ENCODE data around the gene MYL9. TPM values are rescaled to one million over a fixed set of nuclear protein-coding genes. Genes with fewer than 3 reads are reported as not detected.
A peak's percentile ranks its signal among the peaks of the same experiment; 100 is the strongest.

Gene MYL9
- total RNA-seq, 2 experiments from 2014 or later = not detected

- peak overlapping the region; percentile 70 for H3K4me2 ChIP-seq (ENCODE audit: low read length)
- intact Hi-C loops (cut with micrococcal nuclease; ENCODE audit: unreplicated experiment) = no loop called here
- DNase-seq (ENCODE audit: low spot score) = no peak
- TF ChIP-seq EZH2phosphoT487 (IDR thresholded peaks at IDR 0.05; ENCODE audit: borderline replicate concordance, low read depth, low read length) (no peak), CTCF (conservative IDR thresholded peaks at IDR 0.05; ENCODE audit: low read length) (no peak)
- no peaks in the 10 kb centered on the region for H3K9me3 ChIP-seq (ENCODE audit: low read length)
- H3K36me3 ChIP-seq (ENCODE audit: insufficient read depth, low read length) = peaks cover 60% of the 10 kb centered on the region; the same call in 1 of the 2 replicates
- ChIA-PET POLR2A (interaction anchor here (1.0 to 3.3 kb wide), 3 partner anchors 11 to 20 kb away, joined by 5 to 22 read pairs (median 15); partner anchors contain the start of genes RAB5IF and TGIF2), CTCF (ENCODE audit: unreplicated experiment) (no interaction called here)
- BruUV-seq (replicated peaks) = no TSS peak
- no peaks in the 10 kb centered on the region for H4K20me1 ChIP-seq (ENCODE audit: insufficient read depth, low read length)
- peaks cover 69% of the 10 kb centered on the region for H3K4me1 ChIP-seq (ENCODE audit: insufficient read depth, low read length, poor library complexity, severe bottlenecking)
- H2AFZ ChIP-seq (ENCODE audit: low read length) = no peak overlapping the region
- peak overlapping the region; percentile 10 for H3K4me3 ChIP-seq (ENCODE audit: low read depth, low read length, poor library complexity, severe bottlenecking)
- H3K27ac ChIP-seq (ENCODE audit: low read depth, low read length, poor library complexity, severe bottlenecking) = peak overlapping the region; percentile 85
- no peaks in the 10 kb centered on the region for H3K79me2 ChIP-seq (ENCODE audit: insufficient read depth, low read depth, low read length)
- no peaks in the 10 kb centered on the region for H3K9me2 ChIP-seq (ENCODE audit: insufficient read depth, low read length)
Observed at GRCh38 chr20:36593347-36593929, 52.1 kb downstream of the MYL9 start.

- POLR2A ChIA-PET = interaction anchor here (0.7 kb wide), 1 partner anchor 70 kb away, joined by 4 read pairs; no protein-coding TSS in a partner anchor
- no peak overlapping the region for H3K4me3 ChIP-seq (ENCODE audit: low read depth, low read length, poor library complexity, severe bottlenecking)
- peak; percentile 29 for DNase-seq (ENCODE audit: low spot score)
- H2AFZ ChIP-seq (ENCODE audit: low read length) = peak overlapping the region; percentile 3; the same call in 1 of the 2 replicates
- CTCF ChIA-PET (ENCODE audit: unreplicated experiment) = no interaction called here
- no TSS peak for BruUV-seq (replicated peaks)
- H3K9me3 ChIP-seq (ENCODE audit: low read length) = no peaks in the 10 kb centered on the region
- peak overlapping the region; percentile 49 for H3K4me2 ChIP-seq (ENCODE audit: low read length)
- H3K36me3 ChIP-seq (ENCODE audit: insufficient read depth, low read length) = peaks cover 14% of the 10 kb centered on the region; the same call in 1 of the 2 replicates
- H3K9me2 ChIP-seq (ENCODE audit: insufficient read depth, low read length) = no peaks in the 10 kb centered on the region
- TF ChIP-seq CTCF (conservative IDR thresholded peaks at IDR 0.05; ENCODE audit: low read length) = no peak
- TF ChIP-seq EZH2phosphoT487 (IDR thresholded peaks at IDR 0.05; ENCODE audit: borderline replicate concordance, low read depth, low read length) = no peak
- H3K4me1 ChIP-seq (ENCODE audit: insufficient read depth, low read length, poor library complexity, severe bottlenecking) = peaks cover 79% of the 10 kb centered on the region
- intact Hi-C loops (cut with micrococcal nuclease; ENCODE audit: unreplicated experiment) = no loop called here
- no peaks in the 10 kb centered on the region for H3K79me2 ChIP-seq (ENCODE audit: insufficient read depth, low read depth, low read length)
- no peaks in the 10 kb centered on the region for H4K20me1 ChIP-seq (ENCODE audit: insufficient read depth, low read length)
- peak overlapping the region; percentile 29 for H3K27ac ChIP-seq (ENCODE audit: low read depth, low read length, poor library complexity, severe bottlenecking)
Observed at GRCh38 chr20:36599912-36600345, 58.6 kb downstream of the MYL9 start.

Small RNAs within 50 kb of the gene (small RNA-seq; reads per million reads assigned to genes)
- gene RF00017 = not detected

Other genes starting within 250 kb of the MYL9 start
- 7.7 and 17.8 TPM in 2 replicates for gene DLGAP4, start 235.2 kb upstream of the MYL9 start, total RNA-seq (2014; rRNA removed; shearing (Covaris generic))
- gene DLGAP4, start 235.2 kb upstream of the MYL9 start, total RNA-seq (2022) = 41.6 and 49.9 TPM in 2 replicates
- gene TGIF2, start 32.1 kb downstream of the MYL9 start, total RNA-seq (2014; rRNA removed; shearing (Covaris generic)) = 26.6 and 41.3 TPM in 2 replicates
- 45.2 and 49.4 TPM in 2 replicates for gene TGIF2, start 32.1 kb downstream of the MYL9 start, total RNA-seq (2022)
- gene RAB5IF, start 64.3 kb downstream of the MYL9 start, total RNA-seq (2014; rRNA removed; shearing (Covaris generic)) = 66.6 and 72.2 TPM in 2 replicates
- 76.0 and 94.8 TPM in 2 replicates for gene RAB5IF, start 64.3 kb downstream of the MYL9 start, total RNA-seq (2022)
- gene SLA2, start 104.7 kb downstream of the MYL9 start, total RNA-seq (2014; rRNA removed; shearing (Covaris generic)) = 1.5 and 2.0 TPM in 2 replicates
- gene SLA2, start 104.7 kb downstream of the MYL9 start, total RNA-seq (2022) = 4.1 and 5.0 TPM in 2 replicates
- gene NDRG3, start 204.6 kb downstream of the MYL9 start, total RNA-seq (2014; rRNA removed; shearing (Covaris generic)) = 10.1 and 14.4 TPM in 2 replicates
- gene NDRG3, start 204.6 kb downstream of the MYL9 start, total RNA-seq (2022) = 22.1 and 25.0 TPM in 2 replicates
- gene DSN1, start 232.2 kb downstream of the MYL9 start, total RNA-seq (2014; rRNA removed; shearing (Covaris generic)) = 37.6 and 38.3 TPM in 2 replicates
- 33.0 and 36.8 TPM in 2 replicates for gene DSN1, start 232.2 kb downstream of the MYL9 start, total RNA-seq (2022)